Stimulated activated CD8-positive, alpha-beta memory T cell treated with anti-CD3 and anti-CD28 coated beads, Interleukin-4, amount 100 ng/mL, for 24 hours (primary cell): ENCODE measurements around the gene GABBR2.

Experiments used
- DNase-seq: peaks from one replicate; pipeline ENCODE4 v3.0.0-alpha.2; 2020; ENCODE audit warnings: low read depth

Gene GABBR2

DNA sequence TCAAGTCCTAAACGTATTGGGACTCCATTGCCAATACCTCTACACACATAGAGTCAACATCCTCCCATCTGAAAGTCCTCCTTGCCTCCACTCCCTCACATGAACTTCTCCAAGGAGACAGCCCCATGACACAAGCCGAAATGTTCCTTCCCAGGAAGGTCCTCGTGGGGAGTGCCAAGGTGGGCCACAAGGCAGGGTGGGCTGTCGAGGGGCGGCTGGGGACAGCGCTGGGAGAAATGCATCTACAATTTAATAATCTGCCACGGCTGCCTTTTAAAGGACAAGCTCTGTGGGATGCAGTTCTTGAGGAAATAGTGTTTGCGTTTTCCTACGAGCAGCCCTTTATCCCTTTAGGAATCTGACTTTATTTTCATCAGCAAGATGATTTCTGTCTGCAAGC lies 138.7 kb downstream of the GABBR2 start:
- DNase-seq = no peak

DNA sequence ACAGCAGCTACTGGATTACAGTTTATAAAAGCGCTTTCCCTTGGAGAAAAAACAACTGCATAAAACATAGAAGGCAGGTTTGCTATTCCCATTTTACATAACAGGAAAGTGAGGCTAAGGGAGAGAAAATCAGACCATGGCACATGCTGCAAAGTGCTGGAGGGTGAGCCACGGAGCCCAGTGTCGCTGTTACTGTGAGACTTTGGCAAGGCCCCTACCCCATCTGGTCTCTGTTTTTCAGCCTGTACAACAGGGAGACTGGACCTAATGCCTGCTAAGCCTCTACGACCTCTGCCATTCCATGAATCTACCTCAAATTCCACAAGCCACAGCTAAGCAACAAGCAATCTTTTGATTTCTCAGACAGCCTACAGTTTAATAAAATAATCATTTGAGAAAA lies 139.2 kb downstream of the GABBR2 start:
- DNase-seq = no peak

- DNase-seq = no peak
These were observed 139.7 kb downstream of the GABBR2 start for GRCh38 chr9:98568909-98569469.

GRCh38 chr9:98568234-98568908 lies 140.4 kb downstream of the GABBR2 start:
- DNase-seq = no peak

DNA sequence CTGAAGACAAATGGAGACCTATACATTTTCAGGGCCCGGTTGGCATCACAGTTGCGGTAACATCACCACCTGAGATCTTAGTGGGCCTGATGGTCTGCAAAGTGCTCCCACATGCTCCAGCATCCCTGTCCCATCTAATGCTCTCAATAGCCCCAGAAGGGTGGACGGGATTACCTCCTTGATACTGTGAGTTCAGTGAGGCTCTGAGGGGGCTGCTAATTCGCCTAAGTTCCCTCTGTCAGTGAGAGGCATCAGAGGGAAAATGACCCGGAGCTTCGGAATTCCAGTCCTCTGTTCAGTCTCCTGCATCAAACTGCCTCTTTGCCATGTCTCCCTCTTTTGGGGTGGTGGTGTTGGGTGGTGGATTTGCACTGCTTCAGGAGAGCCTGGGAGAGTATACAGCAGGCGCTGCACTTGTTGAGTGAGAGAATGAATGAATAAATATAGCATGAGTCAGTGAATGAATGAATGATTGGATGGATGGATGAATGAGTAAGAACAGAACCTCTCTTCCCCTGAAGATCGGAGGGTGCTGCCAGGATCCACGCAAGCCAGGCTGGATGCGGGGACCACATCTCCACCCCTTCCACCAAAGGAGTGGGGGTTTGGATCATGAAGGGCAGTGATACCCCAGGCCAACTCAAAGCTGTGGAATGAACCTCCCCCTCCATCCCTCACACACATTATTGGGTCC lies 141.0 kb downstream of the GABBR2 start:
- no peak for DNase-seq

DNA sequence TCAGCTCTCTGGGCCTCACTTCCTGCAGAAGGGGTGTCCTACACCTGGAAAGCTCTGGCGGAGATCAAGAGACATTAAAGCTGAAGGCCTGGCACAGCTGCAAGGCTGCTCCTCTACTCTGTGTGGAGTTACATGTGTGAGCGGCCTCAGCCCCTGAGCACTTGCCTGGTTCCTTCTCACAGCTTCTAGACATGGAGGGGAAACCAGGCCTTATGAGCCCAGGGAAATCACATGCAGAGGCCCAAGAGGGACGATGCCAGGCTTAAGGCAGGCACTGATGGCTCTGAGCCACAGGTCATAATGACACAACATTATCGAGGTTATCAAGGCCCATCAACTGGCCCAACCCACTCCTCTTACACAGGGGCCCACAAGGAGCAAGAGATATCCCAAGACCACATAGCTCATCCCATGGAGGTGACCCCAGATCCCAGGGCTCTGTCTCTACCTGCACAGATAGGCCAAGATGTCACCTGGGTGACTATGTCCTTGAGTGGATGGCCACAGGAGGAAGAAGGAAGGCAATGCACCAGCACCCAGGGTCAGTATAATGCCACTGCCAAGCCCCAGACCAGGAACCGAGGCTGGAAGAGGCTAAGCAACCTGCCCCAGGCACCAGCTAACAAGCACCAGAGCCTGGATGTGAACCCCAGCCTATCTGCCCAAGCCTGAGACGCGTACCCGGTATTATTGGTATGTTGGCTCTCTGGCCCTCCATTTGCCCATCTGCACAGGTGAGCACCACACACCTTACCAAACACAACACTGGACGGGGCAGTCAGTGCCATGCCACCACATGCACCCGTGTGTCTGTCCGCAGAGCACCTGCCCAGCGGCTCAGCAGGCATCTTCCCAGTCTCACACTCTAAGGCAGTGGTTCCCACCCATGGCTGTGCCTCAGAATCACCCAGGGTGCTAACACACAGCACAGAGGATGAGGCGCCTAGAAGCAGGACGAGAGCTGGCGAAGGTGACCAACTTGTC lies 143.3 kb downstream of the GABBR2 start:
- DNase-seq = no peak

GRCh38 chr9:98564714-98565113 lies 144.0 kb downstream of the GABBR2 start:
- DNase-seq = no peak

GRCh38 chr9:98563988-98564387 lies 144.7 kb downstream of the GABBR2 start:
- no peak for DNase-seq

GRCh38 chr9:98563212-98563907 lies 145.4 kb downstream of the GABBR2 start:
- no peak for DNase-seq

DNA sequence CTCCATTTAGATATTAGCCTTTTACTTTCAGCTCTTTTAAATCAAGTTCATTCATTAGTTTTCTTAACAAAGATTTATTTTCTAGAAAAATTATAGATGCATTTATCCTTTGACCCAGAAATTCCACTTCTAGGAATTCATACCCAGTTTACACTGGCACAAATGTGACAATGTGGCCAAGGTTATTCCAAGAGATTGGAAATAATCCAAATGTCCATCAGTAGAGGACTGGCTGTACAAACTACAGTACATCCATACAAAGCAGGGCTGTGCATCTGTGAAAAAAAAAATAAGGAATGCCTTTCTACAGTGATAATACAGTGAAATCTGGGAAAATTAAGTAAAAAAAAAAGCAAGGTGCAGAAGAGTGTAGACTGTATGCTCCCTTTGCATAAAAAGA lies 149.2 kb downstream of the GABBR2 start:
- DNase-seq = no peak

DNA sequence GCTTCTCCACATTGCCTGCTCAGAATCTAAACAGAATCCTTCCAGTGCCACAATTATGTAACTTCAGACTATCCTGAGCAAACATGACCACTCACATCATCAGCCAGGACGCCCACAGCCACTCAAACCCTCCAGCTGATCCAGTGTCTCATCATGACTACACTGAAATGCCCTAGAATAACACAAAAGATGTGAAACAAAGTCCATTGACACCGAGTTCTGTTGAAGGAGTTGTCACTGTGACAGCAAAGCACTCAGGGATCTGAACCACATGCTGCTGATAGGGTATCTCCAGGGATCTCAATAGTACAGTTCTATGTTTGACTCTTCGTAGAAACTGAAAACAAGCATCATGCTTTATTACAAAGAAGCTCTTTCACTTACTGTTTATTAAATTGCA lies 150.2 kb downstream of the GABBR2 start:
- no peak for DNase-seq

DNA sequence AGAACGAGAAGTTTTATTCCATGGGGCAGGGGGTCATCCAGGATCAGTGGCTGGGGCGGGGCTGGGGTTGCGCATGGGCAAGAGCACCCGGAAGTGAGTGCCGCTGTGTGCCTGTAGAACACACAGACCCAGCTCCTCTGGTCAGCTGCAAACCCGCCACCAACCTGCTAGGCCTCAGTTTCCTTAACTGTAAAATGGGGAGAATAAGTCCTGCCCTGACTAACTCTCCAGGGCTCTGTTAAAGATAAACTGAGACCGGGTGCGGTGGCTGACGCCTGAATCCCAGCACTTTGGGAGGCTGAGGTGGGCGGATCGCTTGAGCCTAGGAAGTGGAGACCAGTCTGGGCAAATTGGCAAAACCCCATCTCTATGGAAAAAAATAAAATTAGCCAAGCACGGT lies 152.2 kb downstream of the GABBR2 start:
- DNase-seq = no peak

DNA sequence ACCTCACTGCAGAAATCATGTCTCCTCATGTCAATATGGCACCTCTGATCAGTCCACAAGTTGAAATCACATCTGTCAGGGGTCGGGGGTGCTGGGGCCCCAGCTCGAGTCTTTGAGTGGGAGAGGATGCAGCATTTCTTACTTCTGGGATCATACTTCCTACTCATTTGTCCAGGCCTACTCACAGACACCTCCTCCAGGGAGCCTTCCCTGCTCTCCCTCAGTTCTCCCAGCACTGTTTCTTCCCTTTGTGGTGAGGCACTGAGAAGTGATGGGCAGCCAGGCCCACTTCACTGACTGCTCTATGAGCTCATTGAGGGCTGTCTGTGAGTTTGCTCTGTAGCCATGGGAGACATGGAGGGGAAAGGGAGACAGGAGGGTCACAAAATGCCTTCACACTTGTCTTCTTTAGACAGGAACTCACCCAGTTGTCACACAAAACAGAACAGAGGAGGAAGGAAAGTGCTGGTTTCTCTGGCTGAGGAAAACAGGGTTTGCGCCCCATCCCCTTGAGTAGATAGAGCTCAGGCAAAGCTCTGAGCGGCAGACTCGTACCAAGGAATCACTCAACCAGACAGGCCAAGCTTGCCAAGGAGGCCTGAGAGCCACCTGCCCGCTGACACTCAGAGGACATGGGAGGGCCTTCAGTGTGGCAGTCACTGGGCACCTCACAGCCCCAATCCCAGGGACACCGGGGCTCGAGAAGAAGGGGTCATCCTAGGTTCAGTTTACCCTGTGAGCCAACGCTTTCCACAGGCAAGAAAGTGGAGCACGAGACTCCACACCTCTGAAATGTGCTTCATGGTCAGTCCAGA lies 152.9 kb downstream of the GABBR2 start:
- DNase-seq = no peak

GRCh38 chr9:98554752-98555151 lies 154.0 kb downstream of the GABBR2 start:
- no peak for DNase-seq

DNA sequence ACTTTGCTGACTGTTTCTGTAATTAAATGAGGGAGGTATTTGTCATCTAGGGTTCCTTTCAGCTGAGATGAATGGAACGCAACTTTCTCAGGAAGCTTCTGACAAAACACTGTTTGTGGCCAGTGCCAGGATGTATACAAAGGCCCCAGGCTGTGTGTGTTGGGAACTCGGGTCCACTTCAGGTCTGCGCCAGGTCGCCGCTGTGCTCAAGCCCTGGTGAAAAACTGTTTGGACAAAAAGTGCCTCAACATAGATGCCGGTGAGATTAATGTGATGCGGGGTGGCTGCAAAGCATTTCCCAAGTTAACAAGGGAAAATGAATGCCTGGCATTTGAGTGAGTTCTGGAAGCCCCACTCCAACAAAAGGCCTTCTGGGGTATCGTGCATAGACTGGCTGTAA lies 156.4 kb downstream of the GABBR2 start:
- no peak for DNase-seq

GRCh38 chr9:98551511-98552286 lies 157.0 kb downstream of the GABBR2 start:
- DNase-seq = no peak

DNA sequence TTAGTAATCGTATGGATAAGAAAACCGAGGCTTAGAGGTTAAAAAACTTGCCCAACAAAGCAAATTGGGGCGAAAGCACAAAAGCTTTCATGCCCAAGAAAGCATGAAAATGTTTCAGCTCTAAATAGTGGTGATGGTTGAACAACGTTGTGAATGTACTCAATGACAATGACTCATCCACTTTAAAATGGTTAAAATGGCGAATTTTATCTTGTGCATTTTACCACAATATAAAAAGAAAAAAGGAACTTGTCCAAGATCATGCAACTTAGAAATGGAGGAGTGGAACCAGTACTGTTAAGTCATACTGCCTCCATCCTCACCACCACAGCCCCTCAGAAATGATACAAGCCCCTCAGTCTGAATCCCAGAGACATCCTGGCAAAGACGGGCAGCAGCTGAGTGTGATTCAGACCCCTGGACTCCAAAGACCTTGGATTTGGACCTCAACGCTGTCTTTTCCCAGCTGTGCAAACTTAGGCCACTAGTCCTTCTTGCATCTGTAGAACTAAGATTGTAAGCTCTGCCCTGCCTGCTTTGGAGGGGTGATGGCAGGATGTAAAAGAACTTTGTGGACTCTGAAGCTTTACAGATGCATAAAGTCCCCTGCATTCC lies 158.4 kb downstream of the GABBR2 start:
- DNase-seq = no peak

GRCh38 chr9:98549401-98549800 lies 159.3 kb downstream of the GABBR2 start:
- no peak for DNase-seq

DNA sequence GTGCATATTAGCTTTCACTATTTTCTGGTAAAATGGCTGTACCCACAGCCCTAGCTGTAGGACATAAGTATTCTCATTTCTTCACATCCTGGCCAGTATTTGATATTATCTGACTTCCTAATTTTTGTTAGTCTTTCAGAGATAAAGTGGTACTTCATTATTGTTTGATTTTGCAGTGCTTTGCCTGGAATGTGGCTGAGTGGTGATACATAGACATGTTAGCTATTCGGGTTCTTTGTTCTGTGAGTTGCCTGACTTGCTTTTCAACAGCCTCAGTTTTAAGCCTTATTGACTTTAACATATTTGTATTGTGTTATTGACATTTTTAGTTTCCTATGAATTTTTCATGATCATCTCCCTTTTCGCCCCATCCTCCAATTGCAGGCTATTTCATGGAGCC lies 161.1 kb downstream of the GABBR2 start:
- DNase-seq = no peak

DNA sequence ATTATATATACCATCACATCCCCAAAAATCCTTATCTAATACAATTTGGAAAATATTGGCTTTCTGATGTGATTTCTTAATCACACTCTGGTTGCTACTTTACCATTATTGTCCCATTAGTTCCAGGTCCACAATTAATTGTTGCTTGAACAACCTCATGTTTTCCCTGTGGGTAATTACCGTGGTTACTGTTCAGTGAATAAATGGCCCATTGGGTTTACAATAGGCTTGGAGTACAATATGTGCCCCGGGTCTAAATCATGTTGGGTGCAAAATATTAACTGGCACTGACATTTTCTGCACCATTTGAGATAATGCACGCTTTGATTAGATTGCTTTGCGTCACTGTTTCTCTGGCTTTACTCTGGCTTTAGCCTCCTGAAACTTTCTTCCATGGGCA lies 163.7 kb downstream of the GABBR2 start:
- no peak for DNase-seq
